Measurements from ENCODE around the gene SYNE4. TPM values are rescaled to one million over a fixed set of nuclear protein-coding genes. Genes with fewer than 3 reads are reported as not detected.

The SYNE4 gene
- total and polyA plus RNA-seq, 9 of the 15 experiments (the other 6 are each of a cell fraction or from before 2014, with no cell fraction given): 0.03 to 0.65 (median 0.29) TPM

GRCh38 chr19:36014012-36014924, 5.7 kb upstream of the SYNE4 start, which contains the start of gene ALKBH6 (continued):
- no peak for TF ChIP-seq MGA (IDR thresholded peaks at IDR 0.05)
- no peak for TF ChIP-seq FOXP1 (CRISPR knock-in tag; IDR thresholded peaks at IDR 0.05)
- TF ChIP-seq RREB1 (CRISPR knock-in tag; IDR thresholded peaks at IDR 0.05): peak; percentile 57; the same call in 1 of the 2 replicates
- TF ChIP-seq KAT7 (CRISPR knock-in tag; IDR thresholded peaks at IDR 0.05; ENCODE audit: borderline replicate concordance): no peak
- TF ChIP-seq ZNF561 (CRISPR knock-in tag; conservative IDR thresholded peaks at IDR 0.05): no peak
- TF ChIP-seq NR3C1 (CRISPR knock-in tag; IDR thresholded peaks at IDR 0.05): no peak
- no peak for TF ChIP-seq YBX1 (IDR thresholded peaks at IDR 0.05)

Measured in K562 (cell line).